K562 (cell line): ENCODE data around the gene SLC35G6. TPM values are rescaled to one million over a fixed set of nuclear protein-coding genes. Genes with fewer than 3 reads are reported as not detected.

Source experiments
- HDAC1 ChIP-seq, 2 experiments: fragments of 450-650 bp; IDR thresholded peaks; 2 replicates each; pipeline ENCODE4 v1.6.1; 2016 to 2017; ENCODE audit warnings: inconsistent platforms in 1 of 2, mild to moderate bottlenecking in 1 of 2, moderate library complexity in 1 of 2
- RAD51 ChIP-seq: fragments of 450-650 bp; IDR thresholded peaks from 2 replicates; pipeline ENCODE4 v1.7.1; 2016; ENCODE audit warnings: low read depth, mild to moderate bottlenecking, borderline replicate concordance
- RBFOX2 ChIP-seq: fragments of 200-400 bp; formaldehyde crosslinking; IDR thresholded peaks from 2 replicates; pipeline ENCODE4 v1.6.1; 2017; ENCODE audit warnings: low read depth, mild to moderate bottlenecking, low read length, moderate library complexity
- ZNF589 ChIP-seq: fragments of 200-800 bp; sonication (Bioruptor generic); IDR thresholded peaks from 2 replicates; pipeline ENCODE4 v1.6.1; 2016; ENCODE audit warnings: low read depth, missing genetic modification characterization, missing compliant biosample characterization
- ZSCAN29 ChIP-seq: fragments of 450-650 bp; IDR thresholded peaks from 2 replicates; pipeline ENCODE4 v1.6.1; 2017
- polyA plus RNA-seq, 8 experiments: library from polyadenylated mRNA; depleted of rRNA in 4 of 8; stranded (reverse) in 5 of 8; unstranded in 3 of 8; fragments of >200 nt; fragmentation: Nextera tagmentation in 2 of 8; fragmentation: Illumina TruSeq in 1 of 8; extraction: Ambion mirVana in 2 of 8; extraction: Trizol in 1 of 8; gene quantifications; 2 replicates each; pipeline versions ENCODE4 v1.2.1 to v1.2.3, GENCODE V29; 2011 to 2014; ENCODE audit warnings: inconsistent platforms in 1 of 8, missing spikeins in 1 of 8
- total RNA-seq, 7 experiments: library from RNA; depleted of rRNA in 6 of 7; stranded (reverse); fragments of >200 nt in 6 of 7; fragmentation: Illumina TruSeq in 2 of 7; extraction: Trizol in 2 of 7; gene quantifications; 2 replicates each; pipeline versions ENCODE4 v1.2.1 to v1.2.3, GENCODE V29; 2011 to 2021; ENCODE audit warnings: low replicate concordance in 1 of 7
- TF ChIP-seq, protein P1 (sequence below): fragments of 450-650 bp; IDR thresholded peaks from 2 replicates; pipeline ENCODE4 v1.6.1; 2016; ENCODE audit warnings: mild to moderate bottlenecking, moderate library complexity
- TF ChIP-seq, protein P2 (sequence below): fragments of 200-400 bp; formaldehyde crosslinking; IDR thresholded peaks from 2 replicates; pipeline ENCODE4 v1.6.1; 2017; ENCODE audit warnings: mild to moderate bottlenecking, low read depth, low read length, moderate library complexity
- TF ChIP-seq, protein P3 (sequence below): sonication (generic); formaldehyde crosslinking; IDR thresholded peaks from 2 replicates; pipeline ENCODE4 v1.8.0; 2022; ENCODE audit warnings: mild to moderate bottlenecking, missing genetic modification reagents

Gene SLC35G6
- total and polyA plus RNA-seq, 9 of the 15 experiments (the other 6 are each of a cell fraction or from before 2014, with no cell fraction given), result not detected

DNA sequence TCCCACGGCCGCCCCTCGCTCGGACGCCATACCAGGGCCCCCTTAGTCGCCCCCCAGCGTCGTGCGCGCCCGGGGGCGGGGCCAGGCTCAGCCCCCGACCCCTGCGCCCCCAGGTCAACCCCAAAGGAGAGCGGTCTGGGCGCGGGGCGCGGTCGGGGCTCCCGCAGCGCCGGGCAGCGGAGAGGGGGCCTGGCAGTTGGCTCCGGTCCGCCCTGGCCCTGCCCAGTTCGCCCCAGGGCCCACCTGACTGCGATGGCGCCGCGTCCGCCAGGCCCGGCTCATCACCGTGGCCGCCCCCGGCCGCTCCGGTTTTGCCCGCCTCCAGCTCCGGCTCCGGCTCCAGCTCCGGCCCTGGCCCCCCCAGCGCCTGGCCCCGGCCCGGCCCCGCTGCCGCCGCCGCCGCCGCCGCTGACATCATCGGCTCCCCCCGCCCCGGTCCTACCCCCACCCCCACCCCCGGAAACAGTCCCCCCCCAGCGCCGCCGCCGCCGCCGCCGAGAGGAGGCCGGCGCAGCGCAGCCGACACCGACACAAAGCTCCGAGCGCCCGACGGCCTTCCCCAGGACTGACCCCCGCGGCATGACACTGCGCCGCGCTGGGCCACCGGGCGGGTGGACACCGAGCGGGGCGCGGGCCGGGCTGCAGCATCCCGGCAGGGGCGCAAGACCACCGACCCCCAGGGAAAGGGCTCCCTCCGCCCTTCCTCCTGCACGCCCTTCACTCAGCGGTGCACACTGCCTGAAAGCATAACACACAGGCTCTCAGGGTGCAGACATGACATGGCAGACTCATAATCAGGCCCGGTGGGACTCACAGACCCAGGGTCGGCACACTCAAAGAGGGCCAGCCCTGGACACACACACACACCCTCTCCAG lies 1.8 kb upstream of the SLC35G6 start, which contains the start of gene ZBTB4 (continued):
- TF ChIP-seq, protein P1, sequence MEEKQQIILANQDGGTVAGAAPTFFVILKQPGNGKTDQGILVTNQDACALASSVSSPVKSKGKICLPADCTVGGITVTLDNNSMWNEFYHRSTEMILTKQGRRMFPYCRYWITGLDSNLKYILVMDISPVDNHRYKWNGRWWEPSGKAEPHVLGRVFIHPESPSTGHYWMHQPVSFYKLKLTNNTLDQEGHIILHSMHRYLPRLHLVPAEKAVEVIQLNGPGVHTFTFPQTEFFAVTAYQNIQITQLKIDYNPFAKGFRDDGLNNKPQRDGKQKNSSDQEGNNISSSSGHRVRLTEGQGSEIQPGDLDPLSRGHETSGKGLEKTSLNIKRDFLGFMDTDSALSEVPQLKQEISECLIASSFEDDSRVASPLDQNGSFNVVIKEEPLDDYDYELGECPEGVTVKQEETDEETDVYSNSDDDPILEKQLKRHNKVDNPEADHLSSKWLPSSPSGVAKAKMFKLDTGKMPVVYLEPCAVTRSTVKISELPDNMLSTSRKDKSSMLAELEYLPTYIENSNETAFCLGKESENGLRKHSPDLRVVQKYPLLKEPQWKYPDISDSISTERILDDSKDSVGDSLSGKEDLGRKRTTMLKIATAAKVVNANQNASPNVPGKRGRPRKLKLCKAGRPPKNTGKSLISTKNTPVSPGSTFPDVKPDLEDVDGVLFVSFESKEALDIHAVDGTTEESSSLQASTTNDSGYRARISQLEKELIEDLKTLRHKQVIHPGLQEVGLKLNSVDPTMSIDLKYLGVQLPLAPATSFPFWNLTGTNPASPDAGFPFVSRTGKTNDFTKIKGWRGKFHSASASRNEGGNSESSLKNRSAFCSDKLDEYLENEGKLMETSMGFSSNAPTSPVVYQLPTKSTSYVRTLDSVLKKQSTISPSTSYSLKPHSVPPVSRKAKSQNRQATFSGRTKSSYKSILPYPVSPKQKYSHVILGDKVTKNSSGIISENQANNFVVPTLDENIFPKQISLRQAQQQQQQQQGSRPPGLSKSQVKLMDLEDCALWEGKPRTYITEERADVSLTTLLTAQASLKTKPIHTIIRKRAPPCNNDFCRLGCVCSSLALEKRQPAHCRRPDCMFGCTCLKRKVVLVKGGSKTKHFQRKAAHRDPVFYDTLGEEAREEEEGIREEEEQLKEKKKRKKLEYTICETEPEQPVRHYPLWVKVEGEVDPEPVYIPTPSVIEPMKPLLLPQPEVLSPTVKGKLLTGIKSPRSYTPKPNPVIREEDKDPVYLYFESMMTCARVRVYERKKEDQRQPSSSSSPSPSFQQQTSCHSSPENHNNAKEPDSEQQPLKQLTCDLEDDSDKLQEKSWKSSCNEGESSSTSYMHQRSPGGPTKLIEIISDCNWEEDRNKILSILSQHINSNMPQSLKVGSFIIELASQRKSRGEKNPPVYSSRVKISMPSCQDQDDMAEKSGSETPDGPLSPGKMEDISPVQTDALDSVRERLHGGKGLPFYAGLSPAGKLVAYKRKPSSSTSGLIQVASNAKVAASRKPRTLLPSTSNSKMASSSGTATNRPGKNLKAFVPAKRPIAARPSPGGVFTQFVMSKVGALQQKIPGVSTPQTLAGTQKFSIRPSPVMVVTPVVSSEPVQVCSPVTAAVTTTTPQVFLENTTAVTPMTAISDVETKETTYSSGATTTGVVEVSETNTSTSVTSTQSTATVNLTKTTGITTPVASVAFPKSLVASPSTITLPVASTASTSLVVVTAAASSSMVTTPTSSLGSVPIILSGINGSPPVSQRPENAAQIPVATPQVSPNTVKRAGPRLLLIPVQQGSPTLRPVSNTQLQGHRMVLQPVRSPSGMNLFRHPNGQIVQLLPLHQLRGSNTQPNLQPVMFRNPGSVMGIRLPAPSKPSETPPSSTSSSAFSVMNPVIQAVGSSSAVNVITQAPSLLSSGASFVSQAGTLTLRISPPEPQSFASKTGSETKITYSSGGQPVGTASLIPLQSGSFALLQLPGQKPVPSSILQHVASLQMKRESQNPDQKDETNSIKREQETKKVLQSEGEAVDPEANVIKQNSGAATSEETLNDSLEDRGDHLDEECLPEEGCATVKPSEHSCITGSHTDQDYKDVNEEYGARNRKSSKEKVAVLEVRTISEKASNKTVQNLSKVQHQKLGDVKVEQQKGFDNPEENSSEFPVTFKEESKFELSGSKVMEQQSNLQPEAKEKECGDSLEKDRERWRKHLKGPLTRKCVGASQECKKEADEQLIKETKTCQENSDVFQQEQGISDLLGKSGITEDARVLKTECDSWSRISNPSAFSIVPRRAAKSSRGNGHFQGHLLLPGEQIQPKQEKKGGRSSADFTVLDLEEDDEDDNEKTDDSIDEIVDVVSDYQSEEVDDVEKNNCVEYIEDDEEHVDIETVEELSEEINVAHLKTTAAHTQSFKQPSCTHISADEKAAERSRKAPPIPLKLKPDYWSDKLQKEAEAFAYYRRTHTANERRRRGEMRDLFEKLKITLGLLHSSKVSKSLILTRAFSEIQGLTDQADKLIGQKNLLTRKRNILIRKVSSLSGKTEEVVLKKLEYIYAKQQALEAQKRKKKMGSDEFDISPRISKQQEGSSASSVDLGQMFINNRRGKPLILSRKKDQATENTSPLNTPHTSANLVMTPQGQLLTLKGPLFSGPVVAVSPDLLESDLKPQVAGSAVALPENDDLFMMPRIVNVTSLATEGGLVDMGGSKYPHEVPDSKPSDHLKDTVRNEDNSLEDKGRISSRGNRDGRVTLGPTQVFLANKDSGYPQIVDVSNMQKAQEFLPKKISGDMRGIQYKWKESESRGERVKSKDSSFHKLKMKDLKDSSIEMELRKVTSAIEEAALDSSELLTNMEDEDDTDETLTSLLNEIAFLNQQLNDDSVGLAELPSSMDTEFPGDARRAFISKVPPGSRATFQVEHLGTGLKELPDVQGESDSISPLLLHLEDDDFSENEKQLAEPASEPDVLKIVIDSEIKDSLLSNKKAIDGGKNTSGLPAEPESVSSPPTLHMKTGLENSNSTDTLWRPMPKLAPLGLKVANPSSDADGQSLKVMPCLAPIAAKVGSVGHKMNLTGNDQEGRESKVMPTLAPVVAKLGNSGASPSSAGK, result no peak
- TF ChIP-seq HDAC1 (IDR thresholded peaks at IDR 0.05) (peak in 1 of 2 experiments; percentile 45; a peak in 1 of 4 replicates), RAD51 (no peak), ZNF589 (CRISPR knock-in tag) (0 out of 2 replicates have a peak, but pooled peaks have one; percentile 10), ZSCAN29 (no peak), RBFOX2 (peak; percentile 68)
- TF ChIP-seq, protein P2, sequence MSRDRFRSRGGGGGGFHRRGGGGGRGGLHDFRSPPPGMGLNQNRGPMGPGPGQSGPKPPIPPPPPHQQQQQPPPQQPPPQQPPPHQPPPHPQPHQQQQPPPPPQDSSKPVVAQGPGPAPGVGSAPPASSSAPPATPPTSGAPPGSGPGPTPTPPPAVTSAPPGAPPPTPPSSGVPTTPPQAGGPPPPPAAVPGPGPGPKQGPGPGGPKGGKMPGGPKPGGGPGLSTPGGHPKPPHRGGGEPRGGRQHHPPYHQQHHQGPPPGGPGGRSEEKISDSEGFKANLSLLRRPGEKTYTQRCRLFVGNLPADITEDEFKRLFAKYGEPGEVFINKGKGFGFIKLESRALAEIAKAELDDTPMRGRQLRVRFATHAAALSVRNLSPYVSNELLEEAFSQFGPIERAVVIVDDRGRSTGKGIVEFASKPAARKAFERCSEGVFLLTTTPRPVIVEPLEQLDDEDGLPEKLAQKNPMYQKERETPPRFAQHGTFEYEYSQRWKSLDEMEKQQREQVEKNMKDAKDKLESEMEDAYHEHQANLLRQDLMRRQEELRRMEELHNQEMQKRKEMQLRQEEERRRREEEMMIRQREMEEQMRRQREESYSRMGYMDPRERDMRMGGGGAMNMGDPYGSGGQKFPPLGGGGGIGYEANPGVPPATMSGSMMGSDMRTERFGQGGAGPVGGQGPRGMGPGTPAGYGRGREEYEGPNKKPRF, result no peak
- TF ChIP-seq, protein P3, sequence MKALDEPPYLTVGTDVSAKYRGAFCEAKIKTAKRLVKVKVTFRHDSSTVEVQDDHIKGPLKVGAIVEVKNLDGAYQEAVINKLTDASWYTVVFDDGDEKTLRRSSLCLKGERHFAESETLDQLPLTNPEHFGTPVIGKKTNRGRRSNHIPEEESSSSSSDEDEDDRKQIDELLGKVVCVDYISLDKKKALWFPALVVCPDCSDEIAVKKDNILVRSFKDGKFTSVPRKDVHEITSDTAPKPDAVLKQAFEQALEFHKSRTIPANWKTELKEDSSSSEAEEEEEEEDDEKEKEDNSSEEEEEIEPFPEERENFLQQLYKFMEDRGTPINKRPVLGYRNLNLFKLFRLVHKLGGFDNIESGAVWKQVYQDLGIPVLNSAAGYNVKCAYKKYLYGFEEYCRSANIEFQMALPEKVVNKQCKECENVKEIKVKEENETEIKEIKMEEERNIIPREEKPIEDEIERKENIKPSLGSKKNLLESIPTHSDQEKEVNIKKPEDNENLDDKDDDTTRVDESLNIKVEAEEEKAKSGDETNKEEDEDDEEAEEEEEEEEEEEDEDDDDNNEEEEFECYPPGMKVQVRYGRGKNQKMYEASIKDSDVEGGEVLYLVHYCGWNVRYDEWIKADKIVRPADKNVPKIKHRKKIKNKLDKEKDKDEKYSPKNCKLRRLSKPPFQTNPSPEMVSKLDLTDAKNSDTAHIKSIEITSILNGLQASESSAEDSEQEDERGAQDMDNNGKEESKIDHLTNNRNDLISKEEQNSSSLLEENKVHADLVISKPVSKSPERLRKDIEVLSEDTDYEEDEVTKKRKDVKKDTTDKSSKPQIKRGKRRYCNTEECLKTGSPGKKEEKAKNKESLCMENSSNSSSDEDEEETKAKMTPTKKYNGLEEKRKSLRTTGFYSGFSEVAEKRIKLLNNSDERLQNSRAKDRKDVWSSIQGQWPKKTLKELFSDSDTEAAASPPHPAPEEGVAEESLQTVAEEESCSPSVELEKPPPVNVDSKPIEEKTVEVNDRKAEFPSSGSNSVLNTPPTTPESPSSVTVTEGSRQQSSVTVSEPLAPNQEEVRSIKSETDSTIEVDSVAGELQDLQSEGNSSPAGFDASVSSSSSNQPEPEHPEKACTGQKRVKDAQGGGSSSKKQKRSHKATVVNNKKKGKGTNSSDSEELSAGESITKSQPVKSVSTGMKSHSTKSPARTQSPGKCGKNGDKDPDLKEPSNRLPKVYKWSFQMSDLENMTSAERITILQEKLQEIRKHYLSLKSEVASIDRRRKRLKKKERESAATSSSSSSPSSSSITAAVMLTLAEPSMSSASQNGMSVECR (CRISPR knock-in tag), result no peak
